UCSD-AML1 (cell line): ENCODE data around the gene COG4.

Source experiments
- DNase-seq: peaks from one replicate; lab custom pipeline; 2025; ENCODE audit not compliant: unreplicated experiment; lab: John Stamatoyannopoulos, UW

The COG4 gene

GRCh38 chr16:70434484-70435260, 88.7 kb downstream of the COG4 start:
- no peak for DNase-seq

DNA sequence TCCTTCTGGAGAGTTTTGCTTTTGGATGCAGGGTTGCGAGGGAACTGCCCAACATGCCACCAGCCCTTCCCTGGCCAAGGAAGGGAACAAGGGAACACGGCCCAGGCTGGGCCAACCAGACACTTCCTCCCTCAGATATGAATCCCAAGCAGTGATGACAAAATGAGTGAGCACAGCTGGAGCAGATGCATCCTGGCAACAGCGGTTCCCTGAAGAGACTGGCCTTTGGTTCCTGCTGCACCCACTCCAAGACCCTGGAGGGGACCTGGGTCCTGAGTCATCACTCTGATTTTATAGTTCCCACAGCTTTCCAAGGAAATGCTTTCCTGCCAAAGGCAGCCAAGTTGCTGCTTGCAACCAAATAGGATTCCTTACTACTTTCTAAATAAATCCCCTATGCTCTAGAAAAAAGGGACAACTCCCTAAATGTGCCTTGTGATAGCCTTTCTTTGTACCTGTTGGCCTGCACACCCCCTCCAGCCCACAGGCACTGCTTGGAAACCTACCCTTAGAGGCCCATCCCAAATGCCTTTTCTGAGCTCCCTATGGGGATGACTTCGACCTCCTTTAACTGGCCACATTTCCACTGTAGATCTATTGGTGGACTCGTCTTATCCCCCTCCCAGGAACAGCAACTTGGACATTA, 89.8 kb downstream of the COG4 start:
- peak; percentile 37 for DNase-seq

GRCh38 chr16:70432723-70433457, 90.5 kb downstream of the COG4 start:
- DNase-seq, result no peak

GRCh38 chr16:70432356-70432722, 91.0 kb downstream of the COG4 start:
- DNase-seq, result no peak

DNA sequence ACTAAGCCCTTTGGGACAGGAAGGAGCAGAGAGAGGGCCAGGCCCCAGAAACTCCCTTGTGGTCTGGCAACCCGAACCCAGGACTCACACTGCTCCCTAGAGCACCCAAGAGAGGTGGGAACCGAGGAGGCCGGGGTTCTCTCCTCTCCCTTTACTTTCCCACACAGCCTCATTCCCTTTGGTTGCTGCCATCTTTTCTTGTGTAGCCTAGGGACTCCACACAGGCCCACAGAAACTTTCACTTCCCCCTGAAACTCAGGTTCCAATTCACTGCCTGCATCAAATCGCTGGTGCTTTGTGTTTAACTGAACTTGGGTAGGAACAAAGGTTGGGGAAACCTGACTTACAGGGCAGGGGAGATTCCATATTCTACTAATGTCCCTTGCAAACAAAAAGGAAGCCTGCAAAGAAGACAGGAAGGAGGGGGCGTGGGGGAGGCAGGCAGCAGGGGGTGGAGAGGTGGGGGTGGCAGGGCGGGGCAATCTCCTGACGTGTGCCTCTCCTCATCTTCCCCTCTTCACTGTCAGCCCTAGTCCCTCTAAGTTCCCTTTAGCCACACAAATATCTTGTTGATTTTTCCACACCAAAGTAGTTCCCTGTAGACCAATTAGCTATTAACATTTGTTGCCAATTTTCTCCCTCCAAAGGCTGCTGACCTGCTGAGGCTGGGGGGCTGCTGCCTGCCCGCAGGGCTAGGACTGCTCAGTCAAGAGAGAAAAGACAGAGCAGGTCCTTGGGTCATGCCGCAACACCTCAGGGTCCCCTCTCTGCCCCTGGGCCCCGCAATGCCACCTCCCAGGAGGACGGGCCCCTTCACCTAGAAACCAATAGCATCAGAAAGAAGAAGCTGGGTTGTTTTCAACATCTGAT, 92.5 kb downstream of the COG4 start:
- peak; percentile 69 for DNase-seq
